HG03457 (cell line): ENCODE results near the gene DCAF4.
"Not testable (repeated sequence)": the region's sequence is repeated elsewhere in the genome, so short reads cannot be mapped to it uniquely, and the experiment has no call there.

ENCODE experiments used
- ATAC-seq: cut with Tn5 transposase; IDR thresholded peaks from one replicate; pipeline ENCODE4 v1.9.1; 2021; ENCODE audit warnings: moderate number of reproducible peaks; ENCODE audit not compliant: unreplicated experiment

DCAF4 gene

GRCh38 chr14:72966038-72966437, 39.8 kb downstream of the DCAF4 start:
- no peak for ATAC-seq

- no peak for ATAC-seq
Measured at GRCh38 chr14:72968316-72968715, 42.1 kb downstream of the DCAF4 start.

- no peak for ATAC-seq
Measured at GRCh38 chr14:72970058-72970630, 43.9 kb downstream of the DCAF4 start.

- no peak for ATAC-seq
Measured at GRCh38 chr14:72970824-72971434, 44.7 kb downstream of the DCAF4 start.

- no peak for ATAC-seq
Measured at GRCh38 chr14:72974661-72975060, 48.4 kb downstream of the DCAF4 start.

GRCh38 chr14:72975770-72976169, 49.5 kb downstream of the DCAF4 start:
- ATAC-seq, result no peak

- ATAC-seq, result no peak
Measured at GRCh38 chr14:72978856-72979255, 52.6 kb downstream of the DCAF4 start.

GRCh38 chr14:72980863-72981262, 54.6 kb downstream of the DCAF4 start:
- ATAC-seq, result no peak

- ATAC-seq, result no peak
Measured at GRCh38 chr14:72982146-72982708, 56.0 kb downstream of the DCAF4 start.

- ATAC-seq, result no peak
Measured at GRCh38 chr14:72986214-72986613, 60.0 kb downstream of the DCAF4 start.

GRCh38 chr14:72986857-72987256, 60.6 kb downstream of the DCAF4 start:
- ATAC-seq, result no peak

GRCh38 chr14:72990171-72990570, 63.9 kb downstream of the DCAF4 start:
- no peak for ATAC-seq

- no peak for ATAC-seq
Measured at GRCh38 chr14:72996916-72997315, 70.7 kb downstream of the DCAF4 start.

- ATAC-seq, result no peak
Measured at GRCh38 chr14:72998252-72998903, 72.1 kb downstream of the DCAF4 start.

GRCh38 chr14:72999316-72999715, 73.1 kb downstream of the DCAF4 start:
- ATAC-seq, result no peak

GRCh38 chr14:73000073-73000472, 73.8 kb downstream of the DCAF4 start:
- no peak for ATAC-seq

- no peak for ATAC-seq
Measured at GRCh38 chr14:73003681-73004080, 77.4 kb downstream of the DCAF4 start.

GRCh38 chr14:73004641-73005040, 78.4 kb downstream of the DCAF4 start:
- ATAC-seq, result not testable (repeated sequence)

- no peak for ATAC-seq
Measured at GRCh38 chr14:73007835-73008234, 81.6 kb downstream of the DCAF4 start.

GRCh38 chr14:73008501-73008900, 82.2 kb downstream of the DCAF4 start:
- no peak for ATAC-seq
